ELR (cell line): Measurements from ENCODE around the gene SPI1.
A peak's percentile ranks its signal among the peaks of the same experiment; 100 is the strongest.

ENCODE experiments used
- DNase-seq: peaks from one replicate; pipeline ENCODE4 v3.0.0-alpha.2; 2015; ENCODE audit warnings: low read depth

Gene SPI1

GRCh38 chr11:47388697-47389576 is 10.6 kb upstream of the SPI1 start:
- DNase-seq, result no peak

- no peak for DNase-seq
These were observed 9.8 kb upstream of the SPI1 start for GRCh38 chr11:47387944-47388696.

GRCh38 chr11:47384498-47384897 is 6.2 kb upstream of the SPI1 start:
- DNase-seq, result no peak

GRCh38 chr11:47383071-47383470 is 4.7 kb upstream of the SPI1 start:
- no peak for DNase-seq

- DNase-seq, result no peak
These were observed 1.7 kb upstream of the SPI1 start for GRCh38 chr11:47380078-47380477.

- no peak for DNase-seq
These were observed 970 bp upstream of the SPI1 start for GRCh38 chr11:47379317-47379716.

GRCh38 chr11:47378836-47379170 is 456 bp upstream of the SPI1 start:
- DNase-seq, result no peak

- DNase-seq, result no peak
These were observed 757 bp downstream of the SPI1 start for GRCh38 chr11:47377571-47378009.

- no peak for DNase-seq
These were observed 1.6 kb downstream of the SPI1 start for GRCh38 chr11:47376525-47377371.

GRCh38 chr11:47376107-47376524 is 2.2 kb downstream of the SPI1 start:
- no peak for DNase-seq

GRCh38 chr11:47375546-47376085 is 2.7 kb downstream of the SPI1 start:
- no peak for DNase-seq

- no peak for DNase-seq
These were observed 3.3 kb downstream of the SPI1 start for GRCh38 chr11:47375020-47375419.

- no peak for DNase-seq
These were observed 3.7 kb downstream of the SPI1 start for GRCh38 chr11:47374720-47375019.

GRCh38 chr11:47373876-47374719 is 4.2 kb downstream of the SPI1 start:
- peak; percentile 80 for DNase-seq

- DNase-seq, result no peak
These were observed 5.9 kb downstream of the SPI1 start for GRCh38 chr11:47372422-47372821.

- no peak for DNase-seq
These were observed 8.7 kb downstream of the SPI1 start for GRCh38 chr11:47369676-47370075.

- no peak for DNase-seq
These were observed 12.3 kb downstream of the SPI1 start for GRCh38 chr11:47366020-47366490.

- DNase-seq, result no peak
These were observed 16.9 kb downstream of the SPI1 start for GRCh38 chr11:47361419-47361818.

GRCh38 chr11:47360341-47360740 is 18.0 kb downstream of the SPI1 start:
- no peak for DNase-seq

GRCh38 chr11:47359586-47359985 is 18.8 kb downstream of the SPI1 start:
- no peak for DNase-seq

GRCh38 chr11:47359162-47359561 is 19.2 kb downstream of the SPI1 start:
- DNase-seq, result no peak
